GM12865 (cell line): ENCODE data around the gene IGSF5.

Experiments
- DNase-seq: peaks from one replicate; pipeline ENCODE4 v3.0.0; 2010; ENCODE audit warnings: low read depth
- H3K4me3 ChIP-seq: 2 replicates; pipeline ENCODE4 v1.5.1; 2011; ENCODE audit warnings: mild to moderate bottlenecking, low read depth, low read length, control low read depth
- CTCF ChIP-seq: IDR thresholded peaks from 2 replicates; pipeline ENCODE4 v1.5.1; 2011; ENCODE audit warnings: low read length, control low read depth, low read depth, inconsistent platforms; ENCODE audit not compliant: insufficient read depth; ENCODE audit errors: missing control alignments

The IGSF5 gene

GRCh38 chr21:39840373-39841097 is 95.6 kb downstream of the IGSF5 start:
- no peak overlapping the region for H3K4me3 ChIP-seq
- TF ChIP-seq CTCF = no peak
- DNase-seq = no peak

GRCh38 chr21:39842741-39843459 is 97.9 kb downstream of the IGSF5 start:
- TF ChIP-seq CTCF = no peak
- H3K4me3 ChIP-seq = no peak overlapping the region
- no peak for DNase-seq

GRCh38 chr21:39843483-39843882 is 98.5 kb downstream of the IGSF5 start:
- no peak for DNase-seq
- TF ChIP-seq CTCF = no peak

GRCh38 chr21:39843916-39844315 is 98.9 kb downstream of the IGSF5 start:
- no peak for DNase-seq
- H3K4me3 ChIP-seq = no peak overlapping the region
- TF ChIP-seq CTCF = no peak

More at GRCh38 chr21:39843483-39843882, 98.5 kb downstream of the IGSF5 start:
- H3K4me3 ChIP-seq = no peak overlapping the region

GRCh38 chr21:39845571-39846130 is 100.7 kb downstream of the IGSF5 start:
- DNase-seq = no peak
- no peak overlapping the region for H3K4me3 ChIP-seq
- no peak for TF ChIP-seq CTCF

- no peak for DNase-seq
- no peak for TF ChIP-seq CTCF
- no peak overlapping the region for H3K4me3 ChIP-seq
These were observed 102.9 kb downstream of the IGSF5 start for GRCh38 chr21:39847877-39848276.
